GM13976 (cell line): ENCODE results near the gene RSPH10B2.
"Not testable (repeated sequence)": the region's sequence is repeated elsewhere in the genome, so short reads cannot be mapped to it uniquely, and the experiment has no call there.

Experiments used
- DNase-seq: peaks from one replicate; pipeline ENCODE4 v3.0.0; 2012; ENCODE audit warnings: low spot score
- in situ Hi-C: fragments of 300-500 bp; cut with MboI; formaldehyde crosslinking; loops from one replicate; pipeline ENCODE4 v1.12.0; 2022; ENCODE audit warnings: low sequenced_read_pairs, mixed read lengths, inconsistent platforms; ENCODE audit not compliant: unreplicated experiment
- TF ChIP-seq, protein P1 (sequence below): IDR thresholded peaks from 2 replicates; pipeline ENCODE4 v1.5.1; 2012; ENCODE audit warnings: borderline replicate concordance, mild to moderate bottlenecking; ENCODE audit not compliant: insufficient read depth; ENCODE audit errors: extremely low read depth, missing control alignments, control extremely low read depth

RSPH10B2 gene

DNA sequence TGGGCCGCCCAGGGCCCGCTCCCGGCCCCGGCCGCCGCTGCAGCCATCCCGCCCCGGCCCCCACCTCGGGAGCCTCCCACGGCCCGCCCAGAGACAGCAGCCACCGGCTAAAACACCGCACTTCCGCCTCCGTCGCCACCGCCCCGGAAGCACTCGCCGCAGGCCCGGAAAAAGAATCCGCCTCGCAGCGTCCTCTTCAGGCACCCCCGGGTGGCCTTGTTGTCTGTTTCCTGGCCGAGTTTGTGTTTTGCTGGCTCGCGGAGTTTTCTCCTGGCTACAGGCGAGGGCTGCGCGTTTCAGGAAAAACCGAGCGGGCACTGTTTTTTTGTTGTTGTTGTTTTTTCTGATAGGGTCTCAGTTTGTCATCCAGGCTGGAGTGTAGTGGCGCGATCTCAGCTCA lies 72.2 kb downstream of the RSPH10B2 start, which contains the start of gene CCZ1B:
Gene CCZ1B, minus strand, starts transcription at position 125 of the 400 bp plus-strand sequence. Its CDS starts 78 bp downstream, at position 47.
- in situ Hi-C loops, DNase-seq: not testable (repeated sequence)
- TF ChIP-seq, protein P1, sequence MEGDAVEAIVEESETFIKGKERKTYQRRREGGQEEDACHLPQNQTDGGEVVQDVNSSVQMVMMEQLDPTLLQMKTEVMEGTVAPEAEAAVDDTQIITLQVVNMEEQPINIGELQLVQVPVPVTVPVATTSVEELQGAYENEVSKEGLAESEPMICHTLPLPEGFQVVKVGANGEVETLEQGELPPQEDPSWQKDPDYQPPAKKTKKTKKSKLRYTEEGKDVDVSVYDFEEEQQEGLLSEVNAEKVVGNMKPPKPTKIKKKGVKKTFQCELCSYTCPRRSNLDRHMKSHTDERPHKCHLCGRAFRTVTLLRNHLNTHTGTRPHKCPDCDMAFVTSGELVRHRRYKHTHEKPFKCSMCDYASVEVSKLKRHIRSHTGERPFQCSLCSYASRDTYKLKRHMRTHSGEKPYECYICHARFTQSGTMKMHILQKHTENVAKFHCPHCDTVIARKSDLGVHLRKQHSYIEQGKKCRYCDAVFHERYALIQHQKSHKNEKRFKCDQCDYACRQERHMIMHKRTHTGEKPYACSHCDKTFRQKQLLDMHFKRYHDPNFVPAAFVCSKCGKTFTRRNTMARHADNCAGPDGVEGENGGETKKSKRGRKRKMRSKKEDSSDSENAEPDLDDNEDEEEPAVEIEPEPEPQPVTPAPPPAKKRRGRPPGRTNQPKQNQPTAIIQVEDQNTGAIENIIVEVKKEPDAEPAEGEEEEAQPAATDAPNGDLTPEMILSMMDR = peak; percentile 31

DNA sequence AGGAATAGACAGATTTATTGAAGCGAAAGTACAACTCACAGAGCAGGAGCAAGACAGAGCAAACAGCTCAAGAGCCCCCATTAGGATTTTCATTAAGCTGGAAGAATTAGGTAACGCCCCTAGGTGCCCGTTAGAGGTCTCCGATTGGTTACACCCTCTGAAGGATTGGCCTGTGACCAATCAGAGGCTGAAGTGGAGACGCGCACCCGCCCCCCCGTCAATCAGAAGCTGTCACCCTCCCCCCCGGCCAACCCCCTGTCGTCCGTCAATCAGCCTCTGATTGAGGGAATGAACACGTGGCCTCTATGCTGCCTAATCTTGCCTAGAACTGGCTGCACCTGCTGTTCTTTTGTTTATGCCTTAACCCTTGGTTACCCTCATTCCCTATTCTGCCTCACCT lies 73.3 kb downstream of the RSPH10B2 start:
- in situ Hi-C loops, DNase-seq: not testable (repeated sequence)

DNA sequence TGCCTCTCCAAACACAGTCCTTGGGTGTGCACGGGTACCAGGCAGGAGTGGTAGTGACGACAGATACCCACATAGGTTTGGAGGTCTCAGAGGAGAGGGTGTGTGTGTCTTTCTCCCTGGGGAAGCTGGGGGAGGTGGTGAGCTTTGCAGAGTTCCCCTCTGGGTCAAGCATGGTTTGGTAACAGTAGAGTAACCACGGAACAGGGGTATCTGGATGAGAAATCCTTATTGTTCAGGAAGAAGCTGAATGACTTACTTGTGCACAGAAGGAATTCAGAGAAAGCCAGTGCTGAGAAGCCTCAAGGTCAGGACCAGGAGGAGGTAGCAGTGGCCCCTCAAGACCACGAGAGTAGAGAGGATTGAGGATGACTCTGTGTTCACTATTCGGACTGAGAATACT lies 75.7 kb downstream of the RSPH10B2 start:
- DNase-seq, in situ Hi-C loops: not testable (repeated sequence)

DNA sequence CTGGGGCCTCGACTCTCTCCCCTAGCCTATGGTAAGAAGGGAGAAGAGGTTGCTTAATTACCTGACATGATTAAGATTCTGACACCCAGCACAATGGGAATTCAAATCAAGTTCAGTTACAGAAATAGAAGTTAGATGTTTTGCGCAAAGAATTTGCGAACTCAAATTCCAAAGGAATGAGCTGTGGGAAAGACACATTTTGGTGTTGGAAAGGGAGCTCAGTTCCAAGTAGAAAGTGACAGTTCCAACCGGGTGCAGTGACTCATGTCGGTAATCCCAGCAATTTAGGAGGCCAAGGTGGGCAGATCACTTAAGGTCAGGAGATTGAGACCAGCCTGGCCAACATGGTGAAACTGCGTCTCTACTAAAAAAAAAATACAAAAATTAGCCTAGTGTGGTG lies 76.1 kb downstream of the RSPH10B2 start:
- in situ Hi-C loops, DNase-seq: not testable (repeated sequence)

DNA sequence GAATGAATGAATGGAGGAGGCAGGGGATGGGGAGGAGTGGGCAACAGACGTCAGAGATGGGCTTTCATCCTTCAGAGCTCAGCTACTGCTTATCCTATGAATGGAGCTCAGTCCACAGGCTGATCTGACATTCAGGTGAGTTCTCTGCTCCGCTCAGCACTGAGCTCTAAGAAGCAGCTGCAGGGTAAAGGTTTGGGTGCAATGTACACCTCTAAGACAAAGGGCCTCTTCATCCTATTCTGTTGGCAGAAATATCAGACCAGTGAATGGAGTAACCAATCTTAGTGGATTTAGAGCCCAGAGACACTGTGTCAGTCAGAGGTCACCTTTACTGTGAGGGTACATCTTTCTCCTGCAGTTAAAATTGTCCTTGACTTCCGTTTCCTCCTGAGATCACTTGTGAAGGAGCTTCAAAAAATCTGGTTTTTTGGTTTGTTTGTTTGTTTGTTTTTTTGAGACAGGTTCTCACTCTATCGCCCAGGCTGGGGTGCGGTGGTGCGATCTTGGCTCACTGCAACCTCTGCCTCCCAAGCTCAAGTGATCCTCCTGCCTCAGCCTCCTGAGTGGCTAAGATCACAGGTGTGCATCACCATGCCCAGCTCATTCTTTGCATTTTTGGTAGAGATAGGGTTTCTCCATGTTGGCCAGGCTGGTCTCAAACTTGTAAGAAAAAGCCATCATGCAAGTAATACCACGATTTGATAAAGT lies 77.3 kb downstream of the RSPH10B2 start:
- no peak for DNase-seq
- in situ Hi-C loops = no loop called here
- TF ChIP-seq, protein P1 = no peak

DNA sequence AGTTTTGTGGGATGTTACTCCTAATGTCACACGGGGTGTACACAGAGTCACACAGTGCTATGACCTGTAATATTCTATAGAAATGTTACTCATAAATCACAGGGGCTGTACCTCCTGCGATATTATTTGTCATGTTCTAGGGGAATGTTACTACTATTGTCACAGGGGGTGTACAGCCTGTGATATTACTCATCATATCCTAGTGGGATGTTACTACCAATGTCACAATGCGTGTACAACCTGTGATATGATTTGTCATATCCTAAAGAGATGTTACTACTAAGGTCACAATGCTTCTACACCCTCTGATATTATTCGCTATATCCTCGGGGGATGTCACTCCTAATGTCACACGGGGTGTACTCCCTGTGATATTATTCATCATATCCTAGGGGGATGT lies 79.7 kb downstream of the RSPH10B2 start:
- no peak for DNase-seq
- TF ChIP-seq, protein P1 = no peak
- in situ Hi-C loops = no loop called here

DNA sequence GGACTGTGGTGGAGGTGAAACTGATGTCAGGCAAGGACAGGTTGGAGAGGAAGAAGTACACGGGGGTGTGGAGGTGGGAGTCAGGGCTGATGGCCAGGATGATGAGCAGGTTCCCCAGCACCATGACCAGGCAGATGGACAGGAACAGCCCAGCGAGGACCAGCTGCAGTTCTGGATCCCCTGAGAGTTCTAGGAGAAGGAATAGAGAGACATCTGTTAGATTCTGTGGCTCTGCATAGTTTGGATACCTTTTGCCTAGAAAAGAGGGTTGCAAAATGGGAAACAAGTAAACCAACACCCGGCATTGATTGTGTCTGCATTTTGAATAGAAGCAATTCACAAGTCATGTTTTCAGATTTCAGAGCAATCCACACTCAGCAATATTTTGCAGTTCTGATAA lies 81.6 kb downstream of the RSPH10B2 start:
- DNase-seq, in situ Hi-C loops: not testable (repeated sequence)

DNA sequence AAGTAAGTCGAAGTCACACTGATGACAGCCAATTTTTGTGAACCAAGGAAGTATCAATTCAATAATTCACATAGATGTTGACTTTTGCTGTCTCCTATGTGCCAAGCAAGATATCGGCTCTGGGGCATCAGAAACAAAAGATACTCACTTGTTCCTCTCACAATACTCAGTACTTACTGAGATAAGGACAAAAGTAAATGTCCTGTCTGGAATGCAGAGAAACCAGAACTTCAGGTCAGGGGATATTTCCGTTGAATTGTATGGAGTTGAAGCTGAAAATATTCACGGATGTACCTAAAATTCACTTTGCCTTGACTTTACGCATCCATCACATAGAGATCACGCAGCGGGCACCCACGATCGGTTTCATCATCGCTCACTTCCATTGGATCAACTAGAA lies 83.2 kb downstream of the RSPH10B2 start:
- in situ Hi-C loops, DNase-seq: not testable (repeated sequence)

DNA sequence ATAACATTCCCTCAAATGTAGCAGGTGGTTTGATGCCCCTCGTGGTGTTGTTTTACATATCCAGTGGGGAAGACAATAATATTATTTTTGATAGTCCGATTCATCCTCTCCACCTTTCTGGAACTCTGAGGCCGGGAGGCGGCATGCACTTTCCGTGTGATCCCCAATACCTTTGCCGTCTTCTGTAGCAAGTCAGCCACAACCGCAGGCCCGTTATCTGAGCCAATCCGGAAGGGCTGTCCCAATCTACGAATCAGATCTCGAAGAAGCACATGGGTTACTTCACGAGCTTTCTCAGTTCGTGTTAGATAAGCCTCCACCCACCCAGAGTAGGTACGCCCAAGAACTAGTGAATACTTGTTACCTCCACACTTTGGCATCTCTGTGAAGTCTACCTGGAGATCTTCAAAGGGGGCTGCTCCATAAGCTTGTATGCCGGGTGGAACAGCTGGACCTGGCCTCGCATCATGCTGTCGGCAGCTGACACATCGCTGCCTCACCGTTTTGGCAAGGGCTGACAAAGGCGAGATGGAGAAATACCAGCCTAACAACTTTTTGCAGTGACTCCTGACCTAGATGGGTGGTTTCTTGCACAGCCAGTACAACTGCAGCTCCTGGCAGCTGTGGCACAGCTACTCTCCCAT lies 88.5 kb downstream of the RSPH10B2 start:
- in situ Hi-C loops = not testable (repeated sequence)

DNA sequence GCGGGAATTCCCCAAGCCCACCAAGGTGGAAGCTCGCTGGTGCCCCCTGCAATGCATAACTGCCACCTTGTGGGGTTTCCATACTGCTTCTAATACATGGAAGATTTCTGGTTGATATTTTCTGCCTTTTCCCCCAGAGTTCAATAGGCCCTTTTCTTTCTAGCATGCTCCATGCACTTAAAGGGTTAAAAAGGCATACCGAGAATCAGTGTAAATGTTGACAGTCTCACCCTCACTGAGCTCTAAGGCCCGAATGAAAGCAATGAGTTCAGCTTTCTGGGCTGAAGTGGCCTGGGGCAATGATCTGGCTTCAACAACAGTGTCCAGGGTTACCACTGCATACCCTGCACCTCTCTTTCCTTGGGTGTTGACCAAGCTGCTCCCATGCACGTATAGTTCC lies 89.2 kb downstream of the RSPH10B2 start:
- in situ Hi-C loops, DNase-seq: not testable (repeated sequence)

More for the DNA sequence above, 88.5 kb downstream of the RSPH10B2 start:
- not testable (repeated sequence) for DNase-seq

DNA sequence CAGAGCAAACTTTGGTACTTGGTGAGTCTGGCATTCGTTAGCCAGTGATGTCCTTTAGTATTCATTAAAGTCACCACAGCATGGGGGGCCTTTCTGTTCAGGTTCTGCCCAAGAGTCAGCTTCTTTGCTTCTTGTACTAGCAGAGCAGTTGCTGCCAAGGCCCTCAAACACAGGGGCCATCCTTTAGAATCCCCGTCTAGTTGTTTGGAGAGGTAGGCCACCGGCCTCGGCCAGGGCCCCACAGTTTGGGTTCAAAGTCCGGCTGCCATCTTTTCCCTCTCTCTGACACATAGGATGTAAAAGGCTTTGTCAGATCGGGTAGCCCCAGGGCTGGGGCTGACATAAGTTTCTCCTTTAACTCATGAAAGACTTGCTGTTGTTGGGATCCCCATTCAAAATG lies 89.8 kb downstream of the RSPH10B2 start:
- in situ Hi-C loops, DNase-seq: not testable (repeated sequence)

DNA sequence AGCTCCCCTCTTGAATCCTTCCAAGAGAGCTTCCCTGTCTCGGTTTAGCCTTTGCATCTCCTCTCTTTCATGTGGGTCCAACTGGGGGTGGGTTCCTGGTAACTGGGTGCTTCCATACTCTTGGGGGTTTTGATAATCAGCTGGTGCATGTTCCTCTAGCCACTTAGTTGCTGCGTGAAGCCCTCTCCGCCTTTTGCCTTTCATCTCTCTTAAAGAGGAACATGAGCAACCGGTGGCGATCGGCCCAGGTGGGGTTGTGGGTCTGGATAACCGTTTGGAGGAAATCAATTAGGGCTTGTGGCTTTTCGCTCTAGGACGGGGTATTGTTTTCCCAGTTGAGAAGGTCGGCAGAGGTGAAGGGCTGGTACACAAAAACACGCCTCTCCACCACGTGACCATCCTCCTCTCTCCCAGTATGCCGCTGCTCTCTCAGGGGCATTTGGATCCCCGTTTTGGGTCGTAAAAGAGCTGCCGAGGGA lies 92.1 kb downstream of the RSPH10B2 start:
- DNase-seq, in situ Hi-C loops: not testable (repeated sequence)

DNA sequence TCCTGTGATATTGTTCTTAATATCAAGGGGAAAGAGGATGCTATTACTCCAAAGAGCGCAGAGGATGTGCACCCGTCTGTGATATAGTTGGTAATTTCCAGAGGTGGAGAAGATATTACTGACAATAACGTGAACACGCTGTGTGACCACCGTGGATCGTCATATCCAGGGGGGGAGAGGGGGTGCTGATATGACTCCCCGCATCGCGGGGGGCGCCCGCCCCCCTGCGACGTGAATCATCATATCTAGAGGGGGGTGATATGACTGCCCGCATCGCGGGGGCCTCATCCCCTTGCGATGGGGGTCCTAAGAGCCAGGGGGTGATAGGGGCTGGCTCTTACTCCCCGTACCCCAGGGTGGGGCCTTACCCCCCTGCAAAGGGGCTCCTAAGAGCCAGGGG lies 93.8 kb downstream of the RSPH10B2 start:
- DNase-seq, in situ Hi-C loops: not testable (repeated sequence)
